CD4-positive, alpha-beta T cell treated with Interleukin-17A for 4 hours (primary cell): ENCODE data around the gene ABRAXAS1.

Experiments used
- DNase-seq: peaks from one replicate; pipeline ENCODE4 v3.0.0-alpha.2; 2020; ENCODE audit warnings: mixed read lengths

Gene ABRAXAS1

DNA sequence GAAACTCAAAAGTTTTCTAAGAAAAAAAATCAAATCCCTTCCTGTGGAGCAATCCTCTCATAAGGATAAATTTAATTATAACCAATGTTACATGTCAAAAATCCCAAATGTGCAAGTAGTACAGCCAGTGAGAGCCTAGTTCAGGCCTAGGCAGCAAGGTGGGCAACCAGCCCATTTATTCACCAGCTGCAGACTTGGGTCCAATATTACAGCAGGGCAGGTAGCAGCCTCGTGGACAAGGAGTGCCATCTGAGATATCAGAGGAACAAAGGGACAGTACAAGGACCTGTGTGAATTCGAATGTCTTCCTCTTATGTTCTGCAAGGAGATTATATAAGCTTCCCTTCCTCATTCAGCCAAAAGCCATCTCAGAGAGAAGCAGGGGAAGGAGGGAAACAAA, 35.9 kb downstream of the ABRAXAS1 start:
- DNase-seq, result no peak

DNA sequence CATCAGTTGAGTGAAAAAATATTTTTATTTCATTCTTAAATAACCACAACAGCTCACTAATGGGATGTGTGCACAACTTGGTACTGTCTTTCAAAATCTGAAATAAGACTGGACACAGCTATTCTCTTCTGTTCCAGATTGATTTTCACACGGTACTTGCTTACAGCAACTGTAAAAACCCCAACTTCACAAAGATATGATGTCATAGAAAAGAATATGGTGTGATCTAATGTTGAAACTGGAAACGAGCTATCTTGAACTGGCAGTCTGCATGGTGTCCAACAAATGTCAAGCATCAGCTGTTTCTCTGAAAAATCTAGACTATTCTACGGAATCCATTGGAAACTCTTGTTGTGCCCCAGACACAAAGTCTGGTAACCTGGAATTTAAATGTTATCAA, 44.0 kb downstream of the ABRAXAS1 start:
- DNase-seq, result no peak

DNA sequence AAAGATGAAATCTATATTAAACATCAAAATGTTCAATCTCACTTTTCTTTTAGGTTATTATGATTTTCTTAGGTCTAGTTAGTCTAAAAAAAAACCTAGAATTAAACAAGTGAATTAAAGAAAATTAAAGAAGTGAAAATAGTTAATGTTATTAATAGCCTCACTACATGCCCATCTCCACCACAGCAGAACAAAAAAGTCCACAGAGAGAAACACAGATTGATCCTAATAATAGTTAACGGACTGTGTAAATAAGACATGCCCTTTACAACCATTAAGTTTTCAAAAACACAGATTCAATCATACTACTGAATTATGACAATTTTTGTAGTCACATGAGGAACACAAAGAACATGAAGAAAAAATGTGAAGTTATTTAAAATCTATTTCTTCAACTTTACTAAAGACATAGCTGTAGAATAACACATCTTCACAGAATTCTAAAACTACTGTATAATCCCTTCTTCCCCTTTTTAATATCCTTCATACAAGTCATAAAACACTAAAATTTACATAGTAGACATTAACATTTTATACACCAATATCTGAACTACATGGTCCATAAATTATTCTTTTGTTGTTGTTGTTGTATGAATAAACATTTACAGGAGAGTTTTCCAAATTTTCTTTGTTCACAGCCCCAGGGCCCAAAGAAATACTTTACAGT, 44.6 kb downstream of the ABRAXAS1 start:
- DNase-seq, result no peak

DNA sequence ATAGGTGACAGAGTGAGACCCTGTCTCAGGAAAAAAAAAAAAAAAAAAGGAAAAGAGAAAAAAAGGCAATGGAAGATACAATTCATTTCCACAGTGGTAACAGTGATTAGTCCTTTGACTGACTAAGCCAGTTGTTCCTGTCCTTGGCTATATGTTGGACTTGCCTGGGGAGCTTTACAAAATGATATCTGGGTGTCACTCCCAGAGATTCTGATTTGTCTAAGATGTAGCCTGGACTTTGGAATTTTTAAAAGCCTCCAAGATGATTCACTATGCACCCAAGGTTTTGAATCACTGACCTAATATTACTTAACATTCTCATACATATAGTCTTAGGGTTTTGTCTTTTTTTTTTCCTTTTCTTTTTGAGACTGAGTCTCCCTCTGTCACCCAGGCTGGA, 46.2 kb downstream of the ABRAXAS1 start:
- DNase-seq, result no peak

DNA sequence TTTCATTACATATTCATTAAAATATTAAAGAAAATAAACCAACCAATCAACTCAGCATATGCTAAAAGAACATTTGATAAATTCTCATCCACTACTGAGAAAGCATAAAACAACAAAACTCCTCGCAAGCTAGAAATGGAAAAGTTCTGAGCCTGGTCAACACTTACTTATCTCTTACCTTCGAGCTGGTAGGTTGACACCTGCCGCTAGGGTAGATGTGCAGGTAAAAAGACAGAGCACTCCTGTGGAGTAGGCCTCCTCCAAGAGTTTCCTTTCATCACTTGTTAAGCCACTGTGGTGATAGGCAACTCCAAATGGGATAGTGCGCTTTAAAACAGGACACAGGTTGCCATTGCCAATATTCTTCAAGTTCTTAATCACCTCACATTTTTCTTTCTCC, 48.2 kb downstream of the ABRAXAS1 start:
- no peak for DNase-seq

DNA sequence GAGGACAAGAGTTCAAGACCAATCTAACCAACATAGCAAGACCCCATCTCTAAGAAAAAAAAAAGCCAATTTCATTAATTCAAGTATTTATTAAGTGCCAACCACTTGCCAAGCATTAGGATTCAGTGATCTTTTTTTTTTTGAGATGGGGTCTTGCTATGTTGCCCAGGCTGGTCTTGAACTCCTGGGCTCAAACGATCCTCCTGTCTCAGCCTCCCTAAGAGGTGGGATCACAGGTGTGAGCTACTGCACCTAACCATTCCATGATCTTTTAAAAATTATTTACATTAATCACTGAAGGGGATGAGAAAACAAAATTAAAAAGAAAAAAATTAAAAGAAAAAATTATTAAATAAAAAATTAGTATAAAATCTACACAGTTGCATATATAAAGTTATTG, 53.7 kb downstream of the ABRAXAS1 start:
- DNase-seq, result no peak

DNA sequence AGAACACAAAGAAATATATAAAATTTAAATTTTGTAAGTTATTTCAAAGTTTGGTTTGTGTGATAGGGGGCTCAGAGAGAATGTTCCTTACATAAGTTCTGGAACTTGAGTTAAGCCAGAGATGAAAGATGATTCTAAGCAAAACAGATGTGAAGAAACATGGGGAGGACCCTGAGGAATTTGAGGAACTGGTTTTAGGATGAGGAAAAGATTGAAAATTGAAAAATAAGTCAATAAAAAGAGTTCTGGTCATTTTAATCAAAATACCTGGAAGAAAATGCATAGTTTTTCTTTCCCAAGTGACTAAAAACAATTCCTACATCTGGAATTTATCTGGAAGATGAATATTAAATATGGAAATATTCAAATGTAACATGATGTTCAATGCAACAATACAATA, 66.7 kb downstream of the ABRAXAS1 start:
- DNase-seq, result no peak

DNA sequence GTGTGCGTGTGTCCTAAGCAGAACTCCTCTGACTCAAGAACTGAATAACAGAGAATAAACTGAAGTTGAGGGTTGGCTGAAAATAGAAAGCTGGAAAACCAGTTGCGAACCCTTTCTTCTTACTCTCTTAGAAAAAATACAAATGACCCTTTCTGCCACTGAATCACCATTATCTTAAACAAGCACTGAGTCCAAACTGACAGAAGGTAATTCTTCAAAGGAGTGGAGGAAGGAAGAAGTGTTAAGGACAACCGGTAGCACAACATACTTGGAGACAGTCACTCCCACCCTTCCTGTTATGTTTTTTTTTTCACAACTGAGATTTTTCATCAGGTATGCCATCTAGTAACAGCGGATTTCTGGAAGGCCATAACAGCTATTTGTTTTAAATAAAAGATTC, 67.3 kb downstream of the ABRAXAS1 start:
- no peak for DNase-seq

DNA sequence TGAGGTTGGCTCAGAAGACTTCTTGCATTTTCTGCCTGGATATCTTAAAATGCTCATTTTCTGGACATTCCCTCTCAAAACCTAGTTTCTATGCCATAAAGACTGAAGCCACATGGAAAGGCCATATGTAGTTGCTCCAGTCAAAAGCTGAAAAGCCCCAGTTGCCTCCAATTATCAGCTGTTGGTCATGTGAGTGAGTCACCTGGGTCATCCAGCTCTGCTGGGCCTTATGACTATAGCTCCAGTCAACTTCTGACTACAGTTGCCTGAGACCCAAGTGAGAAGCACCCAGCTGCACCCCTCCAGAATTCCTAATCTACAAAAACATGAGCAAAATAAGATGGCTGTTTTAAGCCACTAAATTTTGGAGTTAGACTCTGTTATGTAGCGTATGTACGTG, 71.2 kb downstream of the ABRAXAS1 start:
- no peak for DNase-seq
